HG03139 (cell line): Measurements from ENCODE around the gene RAB22A.
A peak's percentile ranks its signal among the peaks of the same experiment; 100 is the strongest.

Experiments
- ATAC-seq: cut with Tn5 transposase; IDR thresholded peaks from one replicate; pipeline ENCODE4 v1.9.1; 2021; ENCODE audit not compliant: unreplicated experiment

RAB22A gene

GRCh38 chr20:58300321-58300720 lies 9.2 kb upstream of the RAB22A start:
- no peak for ATAC-seq

GRCh38 chr20:58303547-58303946 lies 6.0 kb upstream of the RAB22A start:
- ATAC-seq: no peak

- no peak for ATAC-seq
Measured at GRCh38 chr20:58305061-58305460, 4.5 kb upstream of the RAB22A start.

- no peak for ATAC-seq
Measured at GRCh38 chr20:58306421-58307261, 2.9 kb upstream of the RAB22A start.

GRCh38 chr20:58307270-58307669 lies 2.2 kb upstream of the RAB22A start:
- no peak for ATAC-seq

GRCh38 chr20:58308290-58308679 lies 1.2 kb upstream of the RAB22A start:
- ATAC-seq: no peak

GRCh38 chr20:58308680-58309527 lies 611 bp upstream of the RAB22A start:
- peak; percentile 39 for ATAC-seq

GRCh38 chr20:58310291-58310782 lies 822 bp downstream of the RAB22A start:
- no peak for ATAC-seq

GRCh38 chr20:58312836-58313235 lies 3.3 kb downstream of the RAB22A start:
- ATAC-seq: no peak

GRCh38 chr20:58313396-58313795 lies 3.9 kb downstream of the RAB22A start:
- ATAC-seq: no peak

- no peak for ATAC-seq
Measured at GRCh38 chr20:58321205-58321604, 11.7 kb downstream of the RAB22A start.

- no peak for ATAC-seq
Measured at GRCh38 chr20:58322083-58322482, 12.6 kb downstream of the RAB22A start.

- no peak for ATAC-seq
Measured at GRCh38 chr20:58325912-58326311, 16.4 kb downstream of the RAB22A start.

- no peak for ATAC-seq
Measured at GRCh38 chr20:58327211-58327610, 17.7 kb downstream of the RAB22A start.

- no peak for ATAC-seq
Measured at GRCh38 chr20:58328836-58329235, 19.3 kb downstream of the RAB22A start.

GRCh38 chr20:58329711-58330110 lies 20.2 kb downstream of the RAB22A start:
- ATAC-seq: no peak

GRCh38 chr20:58330249-58330648 lies 20.7 kb downstream of the RAB22A start:
- no peak for ATAC-seq

- ATAC-seq: no peak
Measured at GRCh38 chr20:58330687-58331086, 21.2 kb downstream of the RAB22A start.

GRCh38 chr20:58331961-58332551 lies 22.5 kb downstream of the RAB22A start:
- ATAC-seq: no peak

- no peak for ATAC-seq
Measured at GRCh38 chr20:58339741-58340140, 30.2 kb downstream of the RAB22A start.

- ATAC-seq: no peak
Measured at GRCh38 chr20:58340151-58340550, 30.6 kb downstream of the RAB22A start.

- ATAC-seq: no peak
Measured at GRCh38 chr20:58340853-58341252, 31.3 kb downstream of the RAB22A start.
